GM13977 (cell line): Measurements from ENCODE around the gene PHF3.
"Not testable (repeated sequence)": the region's sequence is repeated elsewhere in the genome, so short reads cannot be mapped to it uniquely, and the experiment has no call there.

ENCODE experiments used
- DNase-seq: peaks from one replicate; pipeline ENCODE4 v3.0.0; 2012; ENCODE audit warnings: low spot score
- in situ Hi-C: fragments of 300-500 bp; cut with MboI; formaldehyde crosslinking; loops from one replicate; pipeline ENCODE4 v1.12.0; 2022; ENCODE audit warnings: low sequenced_read_pairs, low pct_unique_long_range_greater_than_20kb, mixed read lengths, inconsistent platforms; ENCODE audit not compliant: unreplicated experiment
- TF ChIP-seq, protein P1 (sequence below): IDR thresholded peaks from 2 replicates; pipeline ENCODE4 v1.5.1; 2012; ENCODE audit warnings: mild to moderate bottlenecking, control low read depth; ENCODE audit not compliant: insufficient read depth; ENCODE audit errors: extremely low read depth, missing control alignments

Gene PHF3

GRCh38 chr6:63742060-63742459 lies 106.5 kb downstream of the PHF3 start:
- DNase-seq: no peak
- TF ChIP-seq, protein P1, sequence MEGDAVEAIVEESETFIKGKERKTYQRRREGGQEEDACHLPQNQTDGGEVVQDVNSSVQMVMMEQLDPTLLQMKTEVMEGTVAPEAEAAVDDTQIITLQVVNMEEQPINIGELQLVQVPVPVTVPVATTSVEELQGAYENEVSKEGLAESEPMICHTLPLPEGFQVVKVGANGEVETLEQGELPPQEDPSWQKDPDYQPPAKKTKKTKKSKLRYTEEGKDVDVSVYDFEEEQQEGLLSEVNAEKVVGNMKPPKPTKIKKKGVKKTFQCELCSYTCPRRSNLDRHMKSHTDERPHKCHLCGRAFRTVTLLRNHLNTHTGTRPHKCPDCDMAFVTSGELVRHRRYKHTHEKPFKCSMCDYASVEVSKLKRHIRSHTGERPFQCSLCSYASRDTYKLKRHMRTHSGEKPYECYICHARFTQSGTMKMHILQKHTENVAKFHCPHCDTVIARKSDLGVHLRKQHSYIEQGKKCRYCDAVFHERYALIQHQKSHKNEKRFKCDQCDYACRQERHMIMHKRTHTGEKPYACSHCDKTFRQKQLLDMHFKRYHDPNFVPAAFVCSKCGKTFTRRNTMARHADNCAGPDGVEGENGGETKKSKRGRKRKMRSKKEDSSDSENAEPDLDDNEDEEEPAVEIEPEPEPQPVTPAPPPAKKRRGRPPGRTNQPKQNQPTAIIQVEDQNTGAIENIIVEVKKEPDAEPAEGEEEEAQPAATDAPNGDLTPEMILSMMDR: no peak
- in situ Hi-C loops: no loop called here

DNA sequence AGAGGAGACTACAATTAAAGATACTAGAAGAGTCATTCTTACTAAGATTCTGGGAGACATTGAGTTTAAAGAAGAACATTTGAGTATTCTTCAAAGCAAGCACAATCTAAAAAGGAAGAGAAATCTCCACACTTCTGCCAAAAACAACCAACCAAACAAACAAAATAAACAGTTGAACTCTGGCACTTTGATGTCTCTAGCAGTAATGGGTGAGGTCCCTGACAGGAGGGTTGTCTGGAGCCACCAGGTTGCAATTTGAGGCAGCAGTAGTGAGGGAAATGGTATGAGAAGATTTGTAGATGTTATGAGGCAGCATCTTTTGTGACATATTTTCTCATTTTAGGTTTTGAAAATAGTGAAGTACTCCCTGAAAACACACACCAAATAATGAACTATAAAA lies 108.1 kb downstream of the PHF3 start:
- TF ChIP-seq, protein P1: no peak
- in situ Hi-C loops: no loop called here
- no peak for DNase-seq

- DNase-seq: no peak
- TF ChIP-seq, protein P1: no peak
- in situ Hi-C loops: no loop called here
These were observed 109.2 kb downstream of the PHF3 start for GRCh38 chr6:63744810-63745209.

- TF ChIP-seq, protein P1: no peak
- no peak for DNase-seq
- in situ Hi-C loops: no loop called here
These were observed 110.2 kb downstream of the PHF3 start for GRCh38 chr6:63745784-63746183.

GRCh38 chr6:63750400-63750799 lies 114.8 kb downstream of the PHF3 start:
- TF ChIP-seq, protein P1: no peak
- DNase-seq: no peak
- in situ Hi-C loops: no loop called here

GRCh38 chr6:63757275-63757674 lies 121.7 kb downstream of the PHF3 start:
- DNase-seq, in situ Hi-C loops: not testable (repeated sequence)

GRCh38 chr6:63757826-63758225 lies 122.2 kb downstream of the PHF3 start:
- no peak for DNase-seq
- in situ Hi-C loops: no loop called here
- TF ChIP-seq, protein P1: no peak
